HG03354 (cell line): ENCODE data around the gene NAPA.

Experiments
- ATAC-seq: cut with Tn5 transposase; IDR thresholded peaks from one replicate; pipeline ENCODE4 v1.9.1; 2021; ENCODE audit warnings: mild to moderate bottlenecking; ENCODE audit not compliant: unreplicated experiment, poor library complexity, severe bottlenecking

NAPA gene

DNA sequence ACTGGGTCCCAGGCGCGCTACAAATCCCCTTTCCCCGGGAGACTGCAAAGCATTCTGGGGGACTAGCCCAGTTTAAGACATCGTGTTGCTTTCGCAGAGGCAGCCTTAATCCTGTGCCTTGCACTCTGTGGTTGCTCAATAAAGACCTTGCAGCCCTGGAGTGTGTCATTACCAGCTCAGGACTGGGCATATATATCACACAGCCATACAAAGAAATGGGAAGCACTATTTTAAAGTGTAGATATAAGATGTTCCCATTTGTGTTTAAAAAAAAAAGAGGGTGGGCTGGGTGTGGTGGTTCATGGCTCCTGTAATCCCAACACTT is 11.1 kb downstream of the NAPA start:
- ATAC-seq, result no peak

GRCh38 chr19:47503130-47503825 is 11.6 kb downstream of the NAPA start:
- ATAC-seq, result no peak

GRCh38 chr19:47499863-47500830 is 14.7 kb downstream of the NAPA start:
- ATAC-seq, result no peak

GRCh38 chr19:47499371-47499770 is 15.5 kb downstream of the NAPA start:
- ATAC-seq, result no peak

DNA sequence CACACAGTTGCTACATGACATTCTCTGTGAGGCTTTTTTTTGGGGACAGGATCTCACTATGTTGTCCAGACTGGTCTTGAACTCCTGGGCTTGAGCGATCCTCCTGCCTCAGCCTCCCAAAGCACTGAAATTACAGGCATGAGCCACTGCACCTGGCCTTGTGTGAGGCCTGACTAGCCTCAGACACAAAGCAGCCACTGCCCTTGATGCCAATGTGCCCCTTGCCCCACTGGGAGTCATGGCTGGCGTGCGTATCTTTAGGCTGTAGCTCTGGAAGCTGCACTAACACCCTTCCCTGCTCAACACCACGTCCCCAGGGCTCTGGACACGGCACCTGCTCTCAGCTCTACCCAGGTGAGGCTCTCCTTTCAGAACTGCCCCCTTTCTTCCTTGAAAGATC is 16.3 kb downstream of the NAPA start:
- ATAC-seq, result no peak

DNA sequence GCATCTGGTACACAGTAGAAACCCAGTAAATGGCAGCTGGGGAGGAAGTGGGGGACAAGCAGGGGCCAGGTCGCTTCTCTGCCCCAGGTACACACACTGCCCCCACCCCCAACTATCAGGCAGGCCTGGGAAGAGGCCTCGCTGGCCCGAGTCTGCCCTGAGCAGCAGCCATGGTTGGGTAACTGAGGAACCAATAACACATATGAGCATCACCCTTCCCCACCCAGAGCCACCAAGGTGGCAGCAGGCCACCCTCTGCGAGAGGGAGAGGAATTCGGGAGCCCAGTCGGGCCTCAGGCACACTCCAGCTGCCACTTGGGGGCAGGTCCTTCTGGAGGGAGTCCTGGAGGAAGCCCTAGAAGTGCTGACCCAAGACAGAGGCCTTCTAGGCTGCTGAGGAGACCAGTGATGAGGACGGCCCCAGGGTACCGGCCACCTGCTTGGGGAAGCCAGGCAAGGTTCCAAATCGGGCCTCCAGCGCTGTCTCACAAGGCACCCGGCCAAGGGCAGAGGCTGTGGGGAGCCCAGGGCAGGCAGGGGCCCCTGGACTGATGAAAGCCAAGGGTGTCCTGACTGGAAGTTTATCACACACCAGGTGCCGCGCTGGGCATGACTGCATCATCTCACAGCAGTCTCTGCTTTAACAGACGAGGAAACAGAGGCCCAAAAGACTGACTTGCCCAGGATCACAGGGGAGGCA is 16.9 kb downstream of the NAPA start:
- no peak for ATAC-seq

DNA sequence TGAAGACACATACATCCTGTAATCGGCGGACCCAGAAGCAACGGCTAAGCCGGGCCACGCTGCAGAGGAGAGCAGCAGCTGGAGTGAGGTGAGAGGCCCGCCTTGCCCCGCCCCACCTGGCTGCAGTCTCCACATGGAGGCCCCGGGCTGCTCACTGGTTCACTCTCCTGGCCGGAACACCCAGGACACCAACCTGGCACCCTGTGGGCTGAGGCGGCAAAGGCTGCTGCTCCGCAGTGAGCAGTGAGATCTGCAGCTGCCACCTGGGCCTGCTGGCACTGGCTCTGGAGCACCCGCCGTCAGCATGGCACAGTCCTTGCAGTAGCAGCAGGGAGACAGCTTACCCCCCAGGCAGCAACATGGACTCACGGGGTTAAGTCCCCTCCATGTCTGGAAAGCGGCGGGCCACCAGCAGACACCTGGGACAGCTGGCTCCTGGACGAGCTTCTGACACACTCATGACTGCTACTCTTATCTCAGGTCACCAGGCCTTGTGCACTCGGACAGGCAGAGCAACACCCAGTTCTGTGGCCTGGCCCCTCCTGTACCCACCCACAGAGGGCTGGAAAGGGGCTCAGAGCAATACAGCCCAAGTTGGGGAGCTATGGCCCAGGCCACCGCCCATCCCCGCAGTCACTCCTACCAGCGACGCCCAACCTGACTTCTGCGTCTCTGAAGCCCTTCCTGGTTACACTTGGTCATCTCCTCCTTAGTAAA is 17.7 kb downstream of the NAPA start:
- ATAC-seq, result no peak

DNA sequence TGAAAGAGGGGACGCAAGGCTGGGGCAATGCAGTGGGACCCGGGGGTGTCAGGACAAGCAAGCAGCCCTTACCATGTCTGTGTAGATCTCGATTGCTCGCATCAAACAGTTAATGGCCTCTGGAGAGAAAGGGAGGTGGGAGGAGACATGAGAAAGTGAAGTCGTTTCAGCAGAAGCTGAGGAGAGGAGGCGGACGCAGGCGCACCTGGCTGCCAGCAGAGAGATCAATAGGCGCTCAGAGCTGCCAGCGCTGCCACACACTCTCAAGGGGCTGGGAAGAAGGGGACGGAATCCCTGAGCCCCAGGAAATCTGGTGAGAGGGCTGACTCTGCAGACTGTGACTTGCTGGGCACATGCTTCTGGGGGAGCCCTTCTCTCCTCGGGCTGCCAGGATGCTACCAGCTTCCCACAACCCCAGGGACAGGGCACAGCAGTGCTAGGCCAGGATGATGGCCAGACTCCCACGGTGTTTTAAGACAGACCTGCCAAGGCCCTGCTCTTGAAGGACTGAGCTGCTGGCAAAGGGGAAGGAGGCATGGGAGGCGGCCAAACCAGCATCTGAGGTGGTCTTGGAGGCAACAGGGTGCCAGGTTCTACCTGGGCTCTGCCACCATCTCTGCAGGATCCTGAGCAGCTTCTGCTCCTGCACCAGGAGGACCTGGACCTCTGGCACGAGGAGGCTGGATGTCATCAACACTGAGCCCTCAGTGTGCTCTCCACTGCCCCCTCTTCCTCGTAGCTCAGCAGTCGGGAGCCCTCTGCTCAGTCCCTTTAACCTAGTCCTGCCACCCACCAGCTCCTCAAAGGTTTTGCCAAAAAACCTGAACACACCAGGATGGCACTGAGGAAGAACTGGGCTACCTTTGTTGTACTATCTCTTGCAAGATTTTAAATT is 19.1 kb downstream of the NAPA start:
- ATAC-seq, result no peak

DNA sequence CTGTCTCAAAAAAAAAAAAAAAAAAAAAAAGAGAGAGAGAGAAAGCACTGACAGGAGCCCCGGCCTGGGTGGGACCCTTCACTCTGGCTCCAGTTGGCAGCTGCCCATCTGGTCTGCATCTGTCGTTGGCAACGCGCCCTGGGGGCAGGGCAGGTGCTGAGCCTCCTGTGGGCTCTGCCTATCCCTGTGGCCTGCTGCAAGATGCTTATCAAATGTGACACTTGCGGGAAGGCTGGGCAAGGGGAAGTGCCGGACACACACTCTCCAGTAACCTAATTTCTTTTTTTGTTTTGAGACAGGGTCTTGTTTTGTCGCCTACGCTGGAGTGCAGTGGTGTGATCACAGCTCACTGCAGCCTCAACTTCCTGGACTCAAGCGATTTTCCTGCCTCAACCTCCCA is 20.1 kb downstream of the NAPA start:
- no peak for ATAC-seq

DNA sequence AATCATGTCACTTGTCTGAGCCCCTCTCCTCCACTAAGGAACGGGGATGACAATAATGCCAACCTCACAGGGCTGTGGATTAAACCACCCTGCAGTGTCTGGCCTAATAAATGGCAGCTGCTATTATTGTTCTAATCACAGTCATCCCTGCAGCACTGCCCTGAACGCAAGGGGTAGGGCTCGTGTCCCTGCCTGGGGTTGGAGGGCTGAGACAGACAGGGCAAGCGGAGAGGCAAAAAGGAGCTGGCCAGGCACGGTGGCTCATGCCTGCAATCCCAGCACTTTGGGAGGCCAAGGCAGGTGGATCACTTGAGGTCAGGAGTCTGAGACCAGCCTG is 20.7 kb downstream of the NAPA start:
- ATAC-seq, result no peak

DNA sequence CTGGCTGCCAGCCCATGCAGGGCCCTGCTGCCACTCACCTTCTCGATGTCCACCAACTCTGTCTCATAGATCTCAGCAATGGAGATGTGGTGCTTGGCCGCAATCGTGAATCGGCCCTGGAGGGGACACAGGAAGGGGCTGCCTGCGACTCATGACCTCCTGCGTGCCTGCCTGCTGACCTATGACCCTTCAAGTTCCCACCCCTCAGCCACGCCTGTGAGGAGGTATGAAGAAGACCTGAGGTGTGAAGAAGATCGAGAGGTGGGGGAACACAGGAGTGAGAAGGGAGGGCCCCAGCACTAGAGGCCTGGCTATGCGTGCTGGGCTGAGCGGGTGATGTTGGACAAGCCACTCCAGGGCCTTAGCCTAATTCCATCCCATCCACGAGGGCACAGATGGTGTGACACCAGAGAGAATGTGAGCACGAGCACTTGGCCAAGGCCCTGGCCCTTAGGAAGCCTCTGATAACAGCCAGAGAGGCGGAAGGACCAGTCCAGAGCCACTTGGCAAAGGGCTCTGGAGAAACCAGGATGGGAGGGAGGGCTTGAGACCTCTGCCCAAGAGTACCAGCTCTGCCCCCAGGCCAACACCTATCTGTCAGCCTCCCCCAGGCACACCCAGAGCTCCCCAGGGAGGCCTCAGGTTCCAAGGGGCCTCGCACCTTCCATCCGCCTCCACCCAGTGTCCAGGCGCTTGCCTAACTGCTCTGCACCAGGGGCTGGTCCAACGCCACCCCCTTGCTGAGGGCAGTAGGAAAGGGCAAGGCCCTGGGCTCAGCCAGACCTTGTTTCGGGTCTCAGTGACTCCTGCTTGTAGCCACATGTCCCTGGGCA is 21.3 kb downstream of the NAPA start:
- ATAC-seq, result no peak

DNA sequence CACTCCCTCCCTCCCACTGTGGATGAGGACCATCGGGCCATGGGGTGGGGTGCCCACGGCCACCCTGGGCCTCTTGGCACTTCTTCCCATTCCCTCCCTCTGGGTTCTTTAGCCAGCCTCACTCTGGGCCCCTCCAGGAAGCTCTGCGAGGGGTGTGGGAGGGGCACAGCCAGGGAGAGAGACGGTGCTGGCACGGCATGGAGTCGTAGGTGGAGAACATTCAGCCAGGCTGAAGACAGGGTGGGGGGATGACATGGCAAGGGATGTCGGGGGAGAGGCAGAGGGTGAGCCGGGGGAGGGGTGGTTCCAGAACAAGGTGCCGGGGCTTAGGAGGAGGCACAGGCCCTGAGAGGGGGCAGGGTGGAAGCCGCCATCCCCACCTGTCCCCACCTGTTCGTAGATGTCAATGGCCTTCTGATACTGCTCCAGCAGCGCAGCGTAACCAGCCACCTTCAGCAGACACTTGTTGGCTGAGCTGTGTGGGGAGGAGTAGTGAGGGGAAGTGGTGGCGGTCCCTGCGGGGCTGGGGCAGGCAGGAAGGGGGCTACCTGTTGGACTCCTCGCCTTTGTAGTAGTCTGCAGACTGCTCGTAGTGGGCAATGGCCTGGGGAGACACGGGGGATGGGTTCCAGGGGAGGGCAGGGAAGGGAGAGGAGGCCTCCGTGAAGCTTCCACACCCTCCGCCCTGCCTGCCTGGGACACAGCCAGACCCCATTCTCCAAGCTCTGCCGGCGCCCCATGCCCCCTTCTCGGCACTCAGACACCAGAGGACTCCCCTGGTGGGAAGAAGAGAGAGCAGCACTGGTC is 22.1 kb downstream of the NAPA start:
- ATAC-seq, result no peak

DNA sequence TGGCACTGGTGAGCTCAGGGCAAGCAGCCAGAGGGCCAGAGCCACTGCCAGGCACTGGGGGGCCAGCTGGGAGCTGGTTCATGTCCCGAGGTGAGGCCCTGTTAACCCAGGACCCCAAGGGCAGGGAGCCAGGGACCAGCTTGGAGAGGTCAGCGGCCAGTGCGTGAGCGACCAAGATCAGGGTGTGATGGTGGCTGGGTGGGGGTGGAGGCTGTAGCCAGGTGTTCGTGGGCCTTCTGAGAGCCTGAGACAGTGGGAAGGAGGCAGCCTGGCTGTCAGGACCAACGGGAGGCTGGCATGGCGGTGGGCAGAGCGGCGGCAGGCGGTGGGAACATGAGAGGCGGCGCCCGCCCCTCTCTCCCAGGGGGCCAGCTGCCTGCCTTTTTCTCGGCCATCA is 22.7 kb downstream of the NAPA start:
- ATAC-seq, result no peak

GRCh38 chr19:47491358-47492136 is 23.3 kb downstream of the NAPA start:
- no peak for ATAC-seq

GRCh38 chr19:47490847-47491246 is 24.0 kb downstream of the NAPA start:
- no peak for ATAC-seq

DNA sequence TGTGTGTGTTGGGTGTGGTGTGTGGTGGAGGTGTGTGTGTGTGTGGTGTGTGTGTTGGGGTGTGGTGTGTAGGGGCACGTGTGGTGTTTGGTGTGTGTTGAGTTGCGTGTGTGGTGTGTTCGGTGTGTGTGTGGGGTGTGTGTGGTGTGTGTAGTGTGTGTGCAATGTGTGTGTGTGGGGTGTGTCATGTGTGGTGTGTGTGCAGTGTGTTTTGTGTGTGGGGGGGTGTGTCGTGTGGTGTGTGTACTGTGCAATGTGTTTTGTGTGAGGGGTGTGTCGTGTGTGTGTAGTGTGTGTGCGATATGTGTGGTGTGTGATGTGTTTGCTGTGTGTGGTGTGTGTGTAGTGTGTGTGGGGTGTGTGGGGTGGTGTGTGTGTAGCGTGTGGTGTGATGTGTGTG is 24.8 kb downstream of the NAPA start:
- no peak for ATAC-seq
